Kidney glomerular epithelial cell (primary cell): ENCODE data around the gene IPCEF1.

Source experiments
- DNase-seq: peaks from one replicate; lab custom pipeline; 2025; lab: John Stamatoyannopoulos, UW

The IPCEF1 gene

DNA sequence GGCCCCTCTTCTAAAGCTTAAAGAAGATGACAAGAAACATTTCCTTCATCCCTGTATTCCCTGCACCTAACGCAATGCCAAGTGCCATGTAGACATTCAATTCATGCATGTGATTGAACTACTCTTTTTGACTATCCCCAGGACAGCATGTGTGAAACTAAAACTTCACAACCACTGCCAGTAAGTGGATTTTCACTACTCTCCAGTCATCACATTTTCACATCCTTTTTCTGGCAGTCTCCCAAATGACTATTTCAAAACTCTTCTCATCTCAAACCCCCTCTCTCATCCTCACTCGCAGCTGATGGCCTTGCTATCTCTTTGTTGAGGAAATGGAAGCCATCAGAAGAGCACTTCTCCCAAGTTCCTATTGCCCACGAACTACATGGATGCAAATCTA lies 194.9 kb downstream of the IPCEF1 start:
- no peak for DNase-seq

DNA sequence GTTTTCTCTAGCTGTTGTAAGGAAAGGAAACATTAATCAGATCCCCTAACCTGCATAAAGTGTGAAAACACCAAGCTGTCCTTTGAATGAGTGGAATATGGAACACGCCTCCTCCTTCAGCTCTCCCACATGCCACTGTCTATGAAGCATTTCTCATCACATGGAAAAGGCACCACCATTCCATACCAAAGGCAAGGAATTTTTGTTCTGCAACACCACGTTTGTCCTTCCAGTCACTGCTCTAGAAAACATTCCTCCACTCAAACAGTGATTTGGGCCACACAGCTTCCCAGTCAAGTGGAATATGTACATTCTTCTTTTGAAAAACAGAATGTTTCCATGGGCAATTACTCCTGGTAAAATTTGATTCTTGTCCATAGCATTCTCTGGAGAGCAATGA lies 197.5 kb downstream of the IPCEF1 start:
- DNase-seq = no peak

DNA sequence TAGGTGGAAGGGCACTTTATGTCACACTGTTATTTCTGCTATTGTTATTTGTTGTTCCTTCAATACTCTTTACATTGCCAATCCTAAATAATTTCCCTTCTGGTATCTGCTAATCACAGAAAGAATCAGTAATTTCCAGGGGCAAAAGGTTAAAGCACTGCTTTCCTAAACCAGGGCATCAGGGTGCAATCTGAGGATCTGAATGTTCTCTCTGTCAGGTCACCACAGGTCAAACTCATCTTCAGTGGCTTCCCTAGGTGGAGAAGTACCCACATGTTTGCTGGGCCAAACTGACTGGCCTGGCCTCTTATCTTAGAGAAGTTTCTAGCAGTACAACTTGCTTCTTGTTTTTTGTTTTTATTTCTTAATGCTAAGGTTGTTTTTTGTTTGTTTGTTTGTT lies 198.9 kb downstream of the IPCEF1 start:
- DNase-seq = no peak

DNA sequence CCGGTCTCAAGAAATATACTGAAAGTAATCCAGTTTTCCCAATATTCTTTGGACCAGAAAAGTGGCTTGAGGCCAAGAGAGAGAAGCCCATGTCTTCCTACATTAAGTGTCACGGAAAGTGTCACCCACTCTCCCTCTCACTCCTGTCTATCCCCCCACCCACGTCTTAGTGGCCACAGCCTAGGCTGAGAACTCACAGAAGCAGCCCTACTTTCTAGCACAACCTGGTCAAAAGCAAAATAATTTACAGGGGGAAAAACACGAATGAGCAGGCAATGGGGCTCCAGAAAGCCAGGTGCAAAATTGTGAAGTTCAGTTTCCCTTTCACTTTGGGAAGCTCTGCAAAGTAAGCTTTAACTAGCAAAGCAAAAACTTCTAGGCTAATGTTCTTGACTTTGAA lies 199.5 kb downstream of the IPCEF1 start:
- no peak for DNase-seq

DNA sequence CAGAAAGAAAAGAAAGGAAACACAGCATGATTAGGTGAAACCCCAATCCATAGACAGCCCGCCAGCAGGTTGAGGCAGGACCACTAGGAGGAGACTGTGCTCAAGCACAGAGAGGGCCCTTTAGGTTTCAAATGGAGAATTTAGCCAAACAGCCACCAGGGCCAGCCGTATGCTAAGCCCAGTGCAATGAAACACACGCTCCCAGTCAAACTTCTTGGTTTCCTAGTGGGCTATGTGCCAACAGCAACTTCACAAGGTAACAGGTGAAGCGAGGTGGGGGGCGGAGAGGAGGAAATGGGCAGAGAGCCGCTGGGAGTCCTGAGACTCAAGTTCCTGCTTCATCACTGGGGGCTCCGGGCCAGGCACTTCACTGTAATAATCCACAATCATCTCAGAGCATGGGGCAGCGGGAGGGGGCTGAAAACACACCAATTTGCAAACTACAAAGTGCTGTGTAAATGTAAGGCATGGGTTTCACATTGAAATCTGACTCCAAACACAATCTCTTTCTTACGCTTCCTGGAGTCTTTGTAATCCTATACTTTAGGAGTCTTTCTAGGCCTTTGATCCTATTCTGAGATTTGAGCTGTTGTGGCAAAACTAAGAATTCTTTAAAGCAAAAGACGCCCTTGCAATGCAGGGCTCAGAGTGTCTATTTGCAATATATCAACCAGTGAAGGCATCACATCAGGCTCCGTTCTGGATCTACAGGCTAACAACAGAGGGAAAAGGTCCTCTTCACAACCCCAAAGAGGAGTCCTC lies 200.3 kb downstream of the IPCEF1 start:
- peak; percentile 60 for DNase-seq

DNA sequence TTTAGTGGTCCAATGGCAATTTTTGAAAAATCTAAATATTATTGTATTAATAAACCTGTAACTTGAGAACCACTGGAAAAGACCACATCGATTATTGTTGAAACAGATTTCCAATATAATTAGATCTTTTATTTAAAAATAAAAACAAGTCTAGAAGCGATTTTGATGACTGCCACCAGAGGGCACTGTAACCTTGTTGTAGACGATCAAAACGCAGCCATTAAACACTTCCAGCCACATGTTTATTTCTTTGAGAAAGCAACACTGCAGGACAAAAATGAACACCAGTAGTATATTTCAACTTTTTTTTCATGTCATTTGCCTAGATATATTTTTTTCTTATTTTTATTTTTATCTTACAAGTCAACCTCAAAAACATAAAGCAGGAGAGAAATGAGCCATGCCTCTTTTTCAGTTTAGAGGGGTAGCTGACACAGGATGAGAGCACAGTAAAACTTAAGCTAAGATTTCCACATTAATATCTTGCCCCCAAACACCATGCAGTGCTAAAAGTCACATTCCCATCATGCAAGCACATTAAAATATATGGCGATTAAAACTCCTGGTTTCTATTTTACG lies 202.1 kb downstream of the IPCEF1 start:
- peak; percentile 43 for DNase-seq

DNA sequence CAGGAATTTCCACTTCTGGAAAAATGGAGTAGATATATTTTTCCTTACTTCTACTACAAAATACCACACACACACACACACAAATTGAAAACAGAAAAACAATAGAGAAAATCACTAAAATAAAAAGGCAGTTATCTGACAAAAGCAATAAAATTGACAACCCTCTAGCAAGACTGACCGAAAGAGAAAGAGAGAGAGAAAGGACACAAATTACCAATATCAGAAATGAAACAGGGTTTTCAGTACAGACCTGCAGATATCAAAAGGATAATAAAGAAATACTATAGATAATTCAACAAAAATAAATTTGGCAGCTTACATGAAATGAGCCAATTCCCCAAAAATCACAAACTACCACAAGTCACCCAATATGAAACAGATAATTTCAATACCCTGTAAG lies 212.8 kb downstream of the IPCEF1 start:
- no peak for DNase-seq

DNA sequence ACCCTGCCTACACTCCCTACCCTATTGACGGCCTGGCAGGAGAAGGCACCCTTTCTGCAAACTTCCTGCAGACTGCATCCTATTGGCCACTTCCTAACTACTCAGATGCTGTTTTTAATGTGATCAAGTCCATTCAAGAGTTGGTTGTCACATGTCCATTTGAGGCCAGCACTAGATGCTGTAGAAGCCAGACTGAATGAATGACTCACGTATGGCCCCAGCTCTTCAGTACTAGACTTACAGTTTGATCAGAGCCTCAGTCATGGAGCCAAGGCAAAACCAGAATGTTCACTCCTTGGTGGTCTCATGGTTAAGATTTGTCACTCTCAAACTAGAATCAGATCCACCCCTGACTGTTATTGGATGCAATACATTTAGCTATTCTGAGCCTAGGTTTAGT lies 215.9 kb downstream of the IPCEF1 start:
- no peak for DNase-seq

DNA sequence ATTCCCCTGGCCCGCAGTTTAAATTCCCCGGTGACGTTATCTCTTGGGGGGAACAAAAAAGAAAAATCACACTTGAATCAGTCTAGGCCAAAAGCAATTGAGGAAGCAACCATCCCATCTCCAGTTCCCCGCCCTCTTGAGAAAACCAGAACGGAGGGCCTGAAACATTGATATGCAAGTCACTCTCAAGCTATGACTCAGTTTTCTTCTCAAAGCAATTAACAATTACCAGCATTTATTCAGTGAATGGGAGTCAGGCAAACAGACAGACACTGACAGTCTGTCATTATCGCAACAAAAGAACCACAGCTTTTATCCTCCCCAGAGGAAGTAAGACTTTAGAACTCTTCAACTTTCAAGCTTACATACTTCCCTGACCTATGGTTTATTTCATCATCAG lies 216.7 kb downstream of the IPCEF1 start:
- DNase-seq = no peak

DNA sequence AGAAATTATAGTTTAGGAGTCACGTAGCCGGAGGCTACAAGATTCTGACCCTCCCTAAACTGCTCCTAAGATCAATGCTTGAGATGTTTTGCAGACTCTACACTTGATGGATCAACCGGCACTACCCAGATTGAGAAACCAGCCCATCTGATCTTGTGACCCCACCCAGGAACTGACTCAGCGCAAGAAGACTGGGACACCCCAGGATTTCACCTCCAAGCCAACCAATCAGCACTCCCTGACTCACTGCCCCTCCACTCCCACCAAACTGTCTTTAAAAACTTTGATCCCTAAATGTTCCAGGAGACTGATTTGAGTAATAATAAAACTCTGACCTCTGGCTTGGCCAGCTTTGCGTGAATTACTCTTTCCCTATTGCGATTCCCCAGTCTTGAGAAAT lies 217.8 kb downstream of the IPCEF1 start:
- no peak for DNase-seq

DNA sequence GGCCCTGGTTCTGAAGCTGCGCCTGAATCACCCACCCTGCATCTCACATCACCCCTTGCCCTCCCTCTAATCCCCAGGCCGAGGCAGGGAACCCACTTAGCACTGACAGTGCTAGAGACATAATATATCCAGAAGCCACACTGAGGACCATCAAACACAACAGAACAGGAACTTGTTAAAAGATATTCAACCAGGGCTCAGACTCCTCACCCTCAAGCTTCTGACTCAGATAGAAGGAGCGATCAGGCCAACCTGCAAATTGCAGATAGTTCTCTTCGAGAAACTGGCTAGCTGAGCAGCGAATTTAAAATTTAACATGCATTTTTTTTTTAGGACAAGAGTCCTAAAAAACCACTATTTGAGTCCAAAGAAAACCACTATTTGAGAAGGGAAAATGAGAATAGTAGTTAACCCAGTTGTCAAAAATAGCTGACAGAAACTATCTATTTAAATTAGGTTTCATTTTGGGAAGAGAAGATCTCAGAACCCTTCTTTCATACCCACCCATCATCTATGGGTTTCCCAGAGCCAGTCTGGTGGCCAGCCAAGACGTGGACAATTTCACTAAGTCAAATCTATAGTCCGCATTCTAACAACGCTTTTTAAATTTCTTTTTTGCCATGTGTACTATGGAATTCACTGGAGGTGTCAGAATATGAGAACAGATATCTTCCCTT lies 222.0 kb downstream of the IPCEF1 start:
- DNase-seq = no peak

DNA sequence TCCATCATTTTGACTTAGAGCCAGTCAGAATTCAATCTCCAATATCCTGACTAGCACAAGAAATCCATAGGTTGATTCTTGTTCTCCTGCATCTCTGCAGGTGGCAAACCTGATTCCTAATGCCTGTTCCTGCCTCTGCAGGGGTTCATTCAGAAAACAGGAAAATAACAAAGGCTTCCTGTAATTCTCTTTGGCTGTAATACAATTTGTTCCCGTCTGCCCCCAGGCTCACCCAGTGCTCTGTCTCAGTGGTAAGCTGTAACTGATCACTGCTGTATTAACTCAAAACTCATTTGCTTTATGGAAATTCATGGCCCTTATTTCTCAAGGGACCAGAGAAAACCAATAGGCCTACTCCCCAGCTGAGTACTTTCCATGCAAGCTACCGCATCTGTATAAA lies 228.9 kb downstream of the IPCEF1 start:
- DNase-seq = no peak

DNA sequence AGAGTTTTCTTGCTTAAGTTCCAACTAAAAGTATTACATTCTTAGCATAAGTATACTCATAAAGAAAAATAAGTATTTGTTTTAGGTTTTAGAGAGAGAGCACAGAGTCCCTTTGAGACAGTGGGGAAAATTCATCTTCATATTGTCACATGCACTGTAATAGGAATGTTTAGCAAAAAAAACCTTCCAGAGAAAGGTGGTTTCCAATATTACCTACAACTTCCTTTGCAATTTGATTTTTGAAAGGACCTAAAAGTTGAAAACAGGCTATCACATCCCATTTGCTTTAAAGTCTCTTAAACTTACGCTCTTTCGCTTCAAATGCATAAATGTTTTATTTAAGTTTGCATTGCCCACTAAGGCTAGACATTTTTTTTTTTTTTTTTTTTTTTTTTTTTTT lies 231.2 kb downstream of the IPCEF1 start:
- no peak for DNase-seq

DNA sequence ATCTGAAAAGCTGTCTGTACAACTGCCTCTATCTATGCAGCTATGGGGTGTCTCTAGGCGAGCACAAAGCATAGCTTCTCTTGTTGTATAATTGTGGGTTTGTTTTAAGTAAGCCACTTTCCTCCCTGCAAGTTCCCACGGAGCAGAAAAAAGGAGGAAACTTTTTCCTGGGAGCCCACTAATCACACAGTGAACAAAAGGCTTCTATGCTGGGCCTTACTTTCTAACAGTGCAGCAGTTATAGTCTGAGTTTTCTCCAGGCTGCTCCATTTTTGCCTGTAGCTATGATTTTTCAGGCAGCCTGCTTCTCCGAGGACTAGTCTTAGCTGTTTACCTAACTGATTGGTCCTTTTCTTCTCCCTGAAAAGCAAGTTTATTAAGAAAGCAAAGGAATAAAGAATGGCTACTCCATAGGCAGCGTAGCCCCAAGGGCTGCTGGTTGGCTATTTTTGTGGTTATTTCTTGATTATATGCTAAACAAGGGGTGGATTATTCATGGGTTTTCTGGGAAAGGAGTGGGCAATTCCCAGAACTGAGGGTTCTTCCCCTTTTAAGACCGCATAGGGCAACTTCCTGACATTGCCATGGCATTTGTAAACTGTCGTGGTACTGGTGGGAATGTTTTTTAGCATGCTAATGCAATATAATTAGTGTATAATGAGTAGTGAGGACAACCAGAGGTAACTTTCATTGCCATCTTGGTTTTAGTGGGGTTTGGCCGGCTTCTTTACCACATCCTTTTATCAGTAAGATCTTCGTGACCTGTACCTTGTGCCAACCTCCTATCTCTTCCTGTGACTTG lies 233.2 kb downstream of the IPCEF1 start:
- DNase-seq = no peak

DNA sequence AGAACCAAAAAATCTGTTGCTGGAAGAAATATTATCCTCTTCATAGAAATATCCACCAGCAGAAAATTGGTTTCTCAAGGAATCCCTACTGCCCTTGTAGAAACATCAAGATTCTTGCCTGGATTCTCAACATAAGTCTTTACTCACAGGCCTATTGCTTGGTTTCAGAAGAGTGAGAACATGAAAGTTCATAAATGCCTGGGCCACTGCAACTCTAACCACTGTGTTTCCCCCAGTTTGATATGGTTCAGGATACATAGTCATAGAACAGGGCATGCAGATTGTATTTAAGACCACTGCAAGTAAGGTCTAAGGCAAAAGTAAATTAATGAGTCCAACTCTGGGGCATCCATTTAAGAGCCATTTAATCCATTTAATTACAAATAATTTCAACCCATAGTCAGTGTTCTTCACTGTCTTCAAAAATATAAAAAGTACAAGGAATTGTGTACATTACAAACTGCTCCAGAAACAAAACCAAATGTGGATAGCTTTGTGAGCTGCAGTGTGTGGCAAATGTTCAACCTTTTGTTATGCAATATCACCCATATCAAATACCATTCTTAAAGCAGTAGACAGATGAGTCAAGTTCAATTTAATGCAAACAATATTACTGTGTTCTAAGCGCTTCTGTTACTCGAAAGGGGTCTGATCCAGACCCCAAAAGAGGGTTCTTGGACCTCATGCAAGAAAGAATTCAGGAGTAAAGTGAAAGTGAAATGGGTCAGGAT lies 234.2 kb downstream of the IPCEF1 start:
- no peak for DNase-seq

DNA sequence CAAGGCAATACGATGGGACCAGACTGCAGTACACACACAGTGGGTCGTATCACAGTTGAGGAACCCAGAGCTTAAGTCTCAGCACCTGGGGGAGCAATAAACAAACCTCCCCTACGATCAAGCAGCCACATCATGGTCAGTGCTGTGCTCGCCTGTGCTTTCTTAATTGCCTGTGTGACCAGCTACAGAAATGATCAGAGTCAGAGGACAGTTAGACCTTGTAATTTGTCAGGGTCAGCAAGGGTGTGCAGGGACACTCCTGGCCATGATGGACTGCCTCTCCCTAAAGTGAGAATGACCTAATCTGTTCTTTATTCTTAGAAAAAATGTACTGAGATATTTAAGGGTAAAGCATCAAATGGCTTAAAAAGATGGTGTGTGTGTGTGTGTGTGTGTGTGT lies 239.1 kb downstream of the IPCEF1 start:
- DNase-seq = no peak

DNA sequence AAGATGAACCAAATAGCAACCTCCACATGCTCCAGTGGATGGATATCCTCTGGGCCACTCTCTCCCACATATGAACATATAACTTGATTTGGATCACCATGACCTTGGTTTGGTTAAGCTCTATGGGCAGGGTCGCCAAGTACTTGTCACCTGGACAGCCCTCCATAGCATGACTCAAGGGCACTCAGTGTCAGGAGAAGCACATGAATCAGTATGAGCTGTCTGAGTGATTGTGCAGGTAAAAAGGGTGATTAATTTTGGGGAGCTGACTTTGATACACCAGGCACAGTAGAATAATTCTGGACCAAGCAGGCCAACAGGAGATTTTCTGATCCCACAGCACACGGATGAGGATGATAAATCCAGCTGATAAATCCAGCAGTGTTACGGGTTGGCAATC lies 243.2 kb downstream of the IPCEF1 start:
- DNase-seq = no peak

DNA sequence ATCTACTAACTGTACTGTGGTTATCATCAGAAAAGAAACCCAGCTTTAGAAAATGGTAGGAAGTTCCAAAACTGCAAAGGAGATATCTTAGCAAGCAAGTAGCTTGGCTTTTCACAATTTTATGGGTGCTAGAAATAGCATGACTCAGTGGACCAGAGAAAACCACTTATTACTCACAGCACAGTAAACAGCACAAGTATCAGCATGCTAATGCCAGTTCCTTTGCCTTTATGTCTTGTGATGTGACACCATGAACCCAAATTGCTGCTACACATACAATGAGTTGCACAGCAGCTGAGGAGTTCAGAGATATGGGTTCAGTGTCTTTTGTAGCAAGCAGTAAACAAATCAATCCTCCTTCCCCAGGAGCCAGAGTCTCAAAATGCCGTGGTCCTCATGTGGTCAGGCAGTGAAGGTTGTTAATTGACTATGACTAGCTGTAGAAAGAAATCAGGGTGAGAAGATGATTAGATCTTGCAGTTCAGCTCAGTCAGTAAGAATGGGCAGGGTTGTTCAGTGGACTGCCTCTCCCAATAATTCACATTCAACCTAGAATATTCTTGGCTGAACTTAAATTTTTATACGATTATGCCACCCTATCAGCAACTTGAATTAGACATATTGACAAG lies 244.3 kb downstream of the IPCEF1 start:
- DNase-seq = peak; percentile 22

DNA sequence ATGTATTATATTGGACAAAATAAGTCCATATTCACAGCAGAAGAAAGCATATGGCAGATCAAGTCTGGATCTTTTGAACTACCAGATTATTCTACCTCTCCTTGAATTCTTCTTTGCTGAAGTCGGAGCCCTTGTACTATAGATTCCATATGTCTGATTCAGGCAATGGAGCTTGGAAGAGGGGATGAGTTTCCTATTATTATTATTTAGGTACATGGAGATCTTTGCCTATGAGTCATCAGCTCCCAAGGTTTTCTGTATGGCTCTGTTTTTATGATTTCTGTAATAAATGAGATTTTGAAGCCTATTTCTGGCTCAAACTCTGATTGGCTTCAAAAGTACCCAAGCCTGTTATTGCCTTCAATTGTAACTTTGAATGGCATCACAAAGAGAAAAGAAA lies 245.6 kb downstream of the IPCEF1 start:
- no peak for DNase-seq

DNA sequence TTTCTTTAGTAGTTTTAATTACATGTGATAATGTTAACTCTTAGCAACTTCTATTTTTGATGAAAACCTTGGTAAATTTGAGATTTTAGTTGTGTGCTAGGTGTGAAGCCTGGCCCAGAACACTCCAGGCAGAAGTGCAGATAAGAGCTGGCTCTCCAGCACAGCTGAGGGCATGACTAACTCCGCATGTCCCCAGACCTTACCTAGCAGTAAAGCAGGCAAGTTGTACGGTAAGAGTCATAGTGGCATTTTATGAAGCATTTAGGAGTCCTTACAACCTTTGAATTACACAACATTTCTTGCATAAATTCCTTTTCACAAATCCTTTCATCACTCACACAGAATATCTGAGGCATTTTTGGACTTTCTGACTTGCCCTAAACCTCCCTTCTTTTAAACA lies 250.4 kb downstream of the IPCEF1 start:
- DNase-seq = no peak
